ENCODE results near the gene RNF20. TPM values are rescaled to one million over a fixed set of nuclear protein-coding genes. Genes with fewer than 3 reads are reported as not detected.

RNF20 gene
- total and polyA plus RNA-seq, 4 donors: 8.3 to 13.9 (median 10.9) TPM

- Histone ChIP-seq H3K27me3 (ENCODE audit: control insufficient read depth in 4 of 4, insufficient read depth in 4 of 4, low read length in 3 of 4) (no peaks in the 10 kb centered on the region), H3K4me3 (ENCODE audit: low read depth in 1 of 3, low read length in 3 of 3) (no peak overlapping the region), H3K9ac (ENCODE audit: low read depth in 1 of 2, low read length in 2 of 2) (no peak overlapping the region), H3K9me3 (ENCODE audit: control insufficient read depth in 4 of 4, low read length in 3 of 4) (no peaks in the 10 kb centered on the region), H3K27ac (ENCODE audit: low read depth in 1 of 2, low read length in 2 of 2) (no peak overlapping the region), H3K4me1 (ENCODE audit: control insufficient read depth in 4 of 4, insufficient read depth in 4 of 4, low read length in 3 of 4) (no peaks in the 10 kb centered on the region), H3K36me3 (ENCODE audit: control insufficient read depth in 4 of 4, insufficient read depth in 3 of 4, low read depth in 1 of 4, low read length in 3 of 4) (no peaks in the 10 kb centered on the region)
- WGBS: 92% methylated on average over 3 of the region's 3 CpGs
- no peak for TF ChIP-seq FOXA1 (IDR thresholded peaks at IDR 0.05)
- TF ChIP-seq MAX (IDR thresholded peaks at IDR 0.05): no peak
- no peak for TF ChIP-seq FOXA2 (IDR thresholded peaks at IDR 0.05)
- no peak for TF ChIP-seq SP1 (IDR thresholded peaks at IDR 0.05)
- no peak for TF ChIP-seq ATF3 (IDR thresholded peaks at IDR 0.05)
- no peak for TF ChIP-seq TAF1 (conservative IDR thresholded peaks at IDR 0.05)
- no peak for TF ChIP-seq HNF4G (IDR thresholded peaks at IDR 0.05)
- TF ChIP-seq RAD21 (IDR thresholded peaks at IDR 0.05): no peak
- no peak for TF ChIP-seq YY1 (IDR thresholded peaks at IDR 0.05)
- no peak for DNase-seq (ENCODE audit: low spot score)
These were observed 57.2 kb downstream of the RNF20 start for GRCh38 chr9:101590901-101591300.

GRCh38 chr9:101591787-101592446 is 58.3 kb downstream of the RNF20 start:
- Histone ChIP-seq H3K27me3 (ENCODE audit: control insufficient read depth in 4 of 4, insufficient read depth in 4 of 4, low read length in 3 of 4) (no peaks in the 10 kb centered on the region), H3K36me3 (ENCODE audit: control insufficient read depth in 4 of 4, insufficient read depth in 3 of 4, low read depth in 1 of 4, low read length in 3 of 4) (no peaks in the 10 kb centered on the region), H3K9me3 (ENCODE audit: control insufficient read depth in 4 of 4, low read length in 3 of 4) (no peaks in the 10 kb centered on the region), H3K27ac (ENCODE audit: low read depth in 1 of 2, low read length in 2 of 2) (no peak overlapping the region), H3K9ac (ENCODE audit: low read depth in 1 of 2, low read length in 2 of 2) (no peak overlapping the region), H3K4me1 (ENCODE audit: control insufficient read depth in 4 of 4, insufficient read depth in 4 of 4, low read length in 3 of 4) (no peaks in the 10 kb centered on the region), H3K4me3 (ENCODE audit: low read depth in 1 of 3, low read length in 3 of 3) (no peak overlapping the region)
- TF ChIP-seq EGR1 (IDR thresholded peaks at IDR 0.05; ENCODE audit: low read depth in 2 of 2): no peak
- TF ChIP-seq GABPA (IDR thresholded peaks at IDR 0.05 in 1 of 2, conservative IDR thresholded peaks at IDR 0.05 in 1 of 2): no peak
- TF ChIP-seq YY1 (IDR thresholded peaks at IDR 0.05): no peak
- no peak for TF ChIP-seq HNF4G (IDR thresholded peaks at IDR 0.05)
- TF ChIP-seq JUND (IDR thresholded peaks at IDR 0.05): no peak
- TF ChIP-seq MAX (IDR thresholded peaks at IDR 0.05): no peak
- no peak for TF ChIP-seq REST (IDR thresholded peaks at IDR 0.05)
- no peak for TF ChIP-seq RAD21 (IDR thresholded peaks at IDR 0.05)
- no peak for TF ChIP-seq NR2F2 (IDR thresholded peaks at IDR 0.05)
- no peak for TF ChIP-seq ZBTB33 (IDR thresholded peaks at IDR 0.05)
- no peak for TF ChIP-seq HNF4A (conservative IDR thresholded peaks at IDR 0.05)
- no peak for TF ChIP-seq CTCF (IDR thresholded peaks at IDR 0.05; ENCODE audit: low read depth, low read length, missing input control)
- no peak for TF ChIP-seq TAF1 (conservative IDR thresholded peaks at IDR 0.05)
- no peak for TF ChIP-seq RXRA (IDR thresholded peaks at IDR 0.05)
- TF ChIP-seq ATF3 (IDR thresholded peaks at IDR 0.05): no peak
- no peak for TF ChIP-seq FOXA2 (IDR thresholded peaks at IDR 0.05)
- no peak for DNase-seq (ENCODE audit: low spot score)
